ENCODE measurements around the gene LRRC74A.

Gene LRRC74A

DNA sequence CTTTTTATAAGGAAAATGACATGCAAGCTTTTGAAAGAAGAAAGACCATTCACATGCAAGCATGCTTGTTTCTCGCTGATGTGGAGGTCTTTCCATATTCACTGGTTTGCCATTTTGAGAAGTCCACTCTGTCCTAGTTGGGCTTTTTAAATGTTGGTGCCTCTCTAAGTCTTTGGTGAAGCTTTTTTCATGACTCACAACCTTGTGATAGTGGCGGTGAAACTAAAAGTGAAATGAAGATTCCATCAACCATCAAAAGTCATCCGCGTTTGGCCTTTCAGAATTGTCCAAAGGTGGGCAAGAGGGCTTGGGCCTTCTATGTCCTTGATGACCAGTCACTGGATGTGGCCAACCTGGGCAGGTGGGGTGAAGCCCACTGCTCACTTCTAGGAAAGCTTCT, 4.3 kb downstream of the LRRC74A start:
- TF ChIP-seq, protein P1, sequence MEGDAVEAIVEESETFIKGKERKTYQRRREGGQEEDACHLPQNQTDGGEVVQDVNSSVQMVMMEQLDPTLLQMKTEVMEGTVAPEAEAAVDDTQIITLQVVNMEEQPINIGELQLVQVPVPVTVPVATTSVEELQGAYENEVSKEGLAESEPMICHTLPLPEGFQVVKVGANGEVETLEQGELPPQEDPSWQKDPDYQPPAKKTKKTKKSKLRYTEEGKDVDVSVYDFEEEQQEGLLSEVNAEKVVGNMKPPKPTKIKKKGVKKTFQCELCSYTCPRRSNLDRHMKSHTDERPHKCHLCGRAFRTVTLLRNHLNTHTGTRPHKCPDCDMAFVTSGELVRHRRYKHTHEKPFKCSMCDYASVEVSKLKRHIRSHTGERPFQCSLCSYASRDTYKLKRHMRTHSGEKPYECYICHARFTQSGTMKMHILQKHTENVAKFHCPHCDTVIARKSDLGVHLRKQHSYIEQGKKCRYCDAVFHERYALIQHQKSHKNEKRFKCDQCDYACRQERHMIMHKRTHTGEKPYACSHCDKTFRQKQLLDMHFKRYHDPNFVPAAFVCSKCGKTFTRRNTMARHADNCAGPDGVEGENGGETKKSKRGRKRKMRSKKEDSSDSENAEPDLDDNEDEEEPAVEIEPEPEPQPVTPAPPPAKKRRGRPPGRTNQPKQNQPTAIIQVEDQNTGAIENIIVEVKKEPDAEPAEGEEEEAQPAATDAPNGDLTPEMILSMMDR (IDR thresholded peaks at IDR 0.05; ENCODE audit: low read depth, low read length, missing control alignments) = no peak
- no peak overlapping the region for H3K4me3 ChIP-seq (replicated peaks; ENCODE audit: low read depth, low read length)
- DNase-seq (ENCODE audit: extremely low read depth, low read depth) = no peak

DNA sequence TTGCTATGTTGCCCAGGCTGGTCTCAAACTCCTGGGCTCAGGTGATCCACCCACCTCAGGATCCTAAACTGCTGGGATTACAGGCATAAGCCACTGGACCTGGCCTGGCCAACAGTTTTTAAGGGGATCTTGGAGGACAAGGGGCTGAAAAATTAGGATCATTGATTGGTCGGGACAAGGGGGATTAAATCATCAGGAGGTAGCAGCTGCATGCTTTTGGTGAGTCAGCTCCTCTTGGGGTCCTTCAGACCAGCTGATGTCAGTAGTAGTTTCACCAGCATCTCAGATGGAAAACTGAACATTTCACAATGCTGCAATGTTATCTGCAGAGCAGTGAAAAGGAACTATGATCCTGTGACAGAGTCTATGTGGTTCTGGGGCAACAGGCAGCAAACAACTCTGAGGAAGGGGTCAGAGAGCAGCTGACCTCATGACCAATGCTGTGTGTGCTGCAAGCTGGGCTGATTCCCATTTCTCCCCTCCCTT, 6.3 kb downstream of the LRRC74A start:
- no peak overlapping the region for H3K4me3 ChIP-seq (replicated peaks; ENCODE audit: low read depth, low read length)
- no peak for DNase-seq (ENCODE audit: extremely low read depth, low read depth)
- TF ChIP-seq, protein P1 (IDR thresholded peaks at IDR 0.05; ENCODE audit: low read depth, low read length, missing control alignments) = no peak

DNA sequence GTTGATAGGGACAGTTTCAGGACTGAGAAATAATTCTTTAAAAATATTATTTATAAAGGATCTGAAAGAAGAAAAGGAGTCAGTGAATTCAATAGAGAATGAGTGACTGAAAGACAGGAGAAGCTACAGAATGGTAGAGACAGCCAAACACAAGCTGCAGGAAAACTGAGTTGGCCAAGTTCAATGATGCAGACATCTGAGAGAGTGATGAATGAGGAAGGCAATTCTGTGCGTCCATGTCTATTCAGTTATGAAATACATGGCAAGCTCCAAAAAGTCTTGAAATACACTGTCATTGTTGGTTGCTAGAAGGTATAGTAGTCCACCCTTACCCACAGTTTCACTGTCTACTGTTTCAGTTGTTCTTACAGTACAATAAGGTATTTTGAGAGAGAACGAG, 6.8 kb downstream of the LRRC74A start:
- TF ChIP-seq, protein P1 (IDR thresholded peaks at IDR 0.05; ENCODE audit: low read depth, low read length, missing control alignments) = no peak
- no peak overlapping the region for H3K4me3 ChIP-seq (replicated peaks; ENCODE audit: low read depth, low read length)
- DNase-seq (ENCODE audit: extremely low read depth, low read depth) = no peak

DNA sequence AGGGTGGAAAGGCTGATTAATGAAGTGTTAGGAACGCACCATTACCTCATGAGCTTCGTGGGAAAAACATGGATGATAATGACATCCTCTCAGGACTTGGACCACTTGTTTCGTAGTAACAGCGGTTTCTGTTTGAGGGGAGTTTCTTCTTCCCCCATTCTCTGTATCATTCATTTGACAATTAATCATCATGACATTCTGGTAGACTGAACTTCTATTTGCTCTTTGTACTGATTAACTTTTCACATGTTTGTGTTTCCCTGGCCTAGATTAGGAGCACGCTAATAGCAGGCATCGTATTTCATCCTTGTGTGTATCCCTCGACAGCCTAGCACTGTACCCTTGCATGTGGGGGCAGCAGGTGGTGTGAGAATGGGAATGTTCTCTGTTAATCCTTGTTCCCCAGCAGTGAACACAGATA, 8.0 kb downstream of the LRRC74A start:
- H3K4me3 ChIP-seq (replicated peaks; ENCODE audit: low read depth, low read length) = no peak overlapping the region
- TF ChIP-seq, protein P1 (IDR thresholded peaks at IDR 0.05; ENCODE audit: low read depth, low read length, missing control alignments) = no peak
- DNase-seq (ENCODE audit: extremely low read depth, low read depth) = no peak

DNA sequence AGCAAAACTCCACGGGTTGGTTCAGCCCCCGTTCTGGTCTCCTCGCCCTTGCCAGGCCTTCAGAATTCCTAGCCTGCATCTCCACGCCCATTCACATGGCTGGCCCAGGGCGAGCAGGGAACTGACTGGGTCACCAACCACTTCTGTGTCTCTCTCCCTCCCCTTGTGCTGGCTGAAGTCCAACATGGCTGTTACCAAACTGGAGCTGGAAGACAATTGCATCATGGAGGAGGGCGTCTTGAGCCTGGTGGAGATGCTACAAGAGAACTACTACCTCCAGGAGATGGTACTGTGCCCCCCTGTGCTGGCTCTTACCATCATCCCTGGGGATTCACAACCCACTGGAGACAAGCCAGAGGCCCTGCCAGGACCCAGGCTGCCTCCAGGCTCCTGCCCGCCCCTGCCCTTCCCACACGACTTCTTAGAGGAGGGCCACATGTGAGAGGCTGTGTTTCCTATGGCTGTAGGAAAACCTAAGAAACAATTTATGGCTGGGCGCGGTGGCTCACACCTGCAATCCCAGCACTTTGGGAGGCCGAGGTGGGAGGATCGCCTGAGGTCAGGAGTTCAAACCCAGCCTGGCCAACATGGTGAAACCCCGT, 9.9 kb downstream of the LRRC74A start:
- no peak overlapping the region for H3K4me3 ChIP-seq (replicated peaks; ENCODE audit: low read depth, low read length)
- TF ChIP-seq, protein P1 (IDR thresholded peaks at IDR 0.05; ENCODE audit: low read depth, low read length, missing control alignments) = no peak
- no peak for DNase-seq (ENCODE audit: extremely low read depth, low read depth)

DNA sequence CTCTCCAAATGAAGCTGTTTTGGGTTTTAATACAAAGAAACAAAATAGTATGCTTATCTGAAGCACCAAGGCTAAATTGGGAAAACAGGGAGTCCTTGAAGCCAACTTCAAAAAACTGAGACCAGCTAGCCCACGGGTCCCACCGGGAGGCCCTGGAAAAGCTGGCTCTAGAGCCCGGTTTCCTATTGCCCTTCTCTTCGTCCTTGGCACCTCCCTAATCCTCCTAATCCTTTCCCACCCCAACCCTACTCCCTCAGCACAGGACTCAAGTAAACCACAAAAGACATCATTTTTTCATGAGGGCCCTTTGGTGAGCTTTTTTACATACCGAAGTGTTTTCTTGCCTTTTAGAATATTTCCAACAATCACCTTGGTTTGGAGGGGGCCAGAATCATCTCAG, 11.3 kb downstream of the LRRC74A start:
- DNase-seq (ENCODE audit: extremely low read depth, low read depth) = no peak
- no peak overlapping the region for H3K4me3 ChIP-seq (replicated peaks; ENCODE audit: low read depth, low read length)
- TF ChIP-seq, protein P1 (IDR thresholded peaks at IDR 0.05; ENCODE audit: low read depth, low read length, missing control alignments) = no peak

DNA sequence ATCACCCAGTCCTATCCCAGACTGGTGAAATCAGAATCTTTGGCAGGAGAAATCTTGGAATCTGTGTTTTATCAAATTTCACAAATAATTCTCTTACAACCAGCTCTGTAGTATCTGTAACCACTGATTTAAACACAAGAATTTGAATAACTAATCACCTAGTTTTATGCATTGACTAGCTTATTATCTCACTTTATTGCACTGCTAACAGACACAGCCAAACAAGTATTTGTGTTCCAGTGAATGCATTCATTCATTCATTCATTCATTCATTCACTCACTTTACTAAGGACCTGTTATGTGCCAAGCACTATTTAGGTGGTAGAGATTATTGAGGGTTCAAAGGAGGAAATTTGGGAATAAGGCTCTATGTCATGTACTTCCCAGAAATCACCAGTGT, 16.2 kb downstream of the LRRC74A start:
- H3K4me3 ChIP-seq (replicated peaks; ENCODE audit: low read depth, low read length) = no peak overlapping the region
- TF ChIP-seq, protein P1 (IDR thresholded peaks at IDR 0.05; ENCODE audit: low read depth, low read length, missing control alignments) = no peak
- DNase-seq (ENCODE audit: extremely low read depth, low read depth) = no peak
